ENCODE results near the gene CHTF8.
A peak's percentile ranks its signal among the peaks of the same experiment; 100 is the strongest.
"Not testable (repeated sequence)": the region's sequence is repeated elsewhere in the genome, so short reads cannot be mapped to it uniquely, and the experiment has no call there.

Gene CHTF8, protein sequence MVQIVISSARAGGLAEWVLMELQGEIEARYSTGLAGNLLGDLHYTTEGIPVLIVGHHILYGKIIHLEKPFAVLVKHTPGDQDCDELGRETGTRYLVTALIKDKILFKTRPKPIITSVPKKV

DNA sequence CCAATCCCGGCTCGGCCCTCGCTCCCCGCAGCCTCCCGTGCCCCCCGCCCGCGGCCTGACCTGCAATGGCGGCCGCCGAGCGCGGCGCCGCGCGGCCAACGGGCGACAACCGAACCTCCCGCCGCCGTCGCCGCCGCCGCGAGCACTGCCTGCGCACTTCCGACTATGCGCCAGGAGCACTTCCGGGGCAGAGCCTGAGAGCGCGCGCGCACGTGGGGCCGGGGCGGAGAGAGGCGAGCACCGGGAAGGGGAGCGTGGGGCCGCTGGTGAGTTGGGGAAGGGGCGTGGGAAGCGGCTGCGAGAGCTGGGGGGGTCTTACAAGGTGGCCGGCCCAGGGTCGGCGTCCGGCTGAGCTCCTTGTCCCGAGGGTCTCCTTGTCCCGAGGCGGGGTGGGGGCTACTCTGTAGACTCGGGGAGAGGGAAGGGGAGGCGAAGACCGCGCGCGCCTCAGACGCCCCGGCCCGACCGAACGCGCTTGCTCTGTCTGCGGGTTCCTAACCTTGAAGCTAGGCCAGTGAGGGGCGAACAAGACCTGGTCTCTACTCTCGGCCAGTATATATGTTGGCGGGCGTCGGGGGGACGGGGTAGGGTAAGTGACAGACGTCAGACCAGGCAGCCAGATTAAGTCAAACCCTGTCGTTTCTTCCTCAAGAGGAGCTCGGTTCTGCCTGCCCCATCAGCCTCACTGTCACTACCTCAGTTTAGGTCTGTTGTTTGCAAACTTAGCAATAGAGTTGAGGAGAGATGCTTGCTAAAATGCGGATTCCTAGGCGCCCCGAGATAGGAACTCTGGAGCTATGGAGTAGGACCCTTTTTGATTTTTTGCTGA, at the start of gene CHTF8, which contains the start of gene UTP4:
CHTF8 (minus strand) TSS at position 165 of the 829 bp plus-strand sequence. CDS start 11,130 bp downstream, outside the sequence.
UTP4 (plus strand) TSS at position 226 of the 829 bp plus-strand sequence. CDS start 811 bp downstream, outside the sequence.
- peak; percentile 83 for DNase-seq (ENCODE audit: low read depth)

DNA sequence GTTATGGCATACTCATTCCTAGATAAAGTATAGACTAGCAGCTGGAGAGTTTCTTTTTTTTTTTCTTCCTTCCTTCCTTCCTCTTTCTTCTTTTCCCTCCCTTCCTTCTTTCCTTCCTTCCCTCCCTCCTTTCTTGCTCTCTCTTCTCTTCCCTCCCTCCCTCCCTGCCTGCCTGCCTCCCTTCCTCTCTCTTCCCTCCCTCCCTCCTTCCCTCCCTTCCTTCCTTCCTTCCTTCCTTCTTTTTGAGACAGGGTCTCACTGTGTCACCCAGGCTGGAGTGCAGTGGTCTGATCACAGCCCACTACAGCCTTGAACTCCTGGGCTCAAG, 47.6 kb upstream of the CHTF8 start:
- DNase-seq (ENCODE audit: low read depth): no peak

DNA sequence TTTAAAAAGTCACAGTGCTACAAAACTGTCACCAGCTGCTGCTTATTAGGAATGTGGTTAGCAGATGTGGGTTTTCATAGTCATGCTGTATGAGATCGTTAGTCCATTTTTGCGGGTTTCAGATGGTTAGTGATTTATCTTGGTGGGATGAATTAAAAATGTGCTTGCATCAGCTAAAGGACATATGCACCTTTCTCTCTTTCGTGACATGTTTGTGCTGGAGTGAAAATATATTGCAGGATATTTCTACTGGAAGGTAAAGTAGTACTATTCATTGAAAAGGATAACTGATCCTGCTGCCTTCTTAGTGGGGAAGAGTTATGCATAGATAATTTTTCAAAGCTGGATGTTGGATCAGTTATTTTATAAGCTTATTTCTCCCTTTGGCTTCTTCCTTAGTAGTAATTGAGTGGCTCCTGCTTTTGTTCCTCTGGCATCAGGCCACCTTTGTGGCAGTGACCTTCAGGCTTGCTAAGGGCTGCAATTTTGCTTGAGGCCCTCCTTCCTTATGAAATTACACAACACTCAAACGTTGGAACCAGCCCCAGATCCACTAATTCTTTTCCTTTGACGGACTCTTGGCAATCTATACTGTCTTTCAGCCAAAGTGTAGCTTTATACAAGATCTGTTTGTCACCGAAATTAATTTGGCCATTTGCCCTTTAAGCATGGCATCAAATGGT, 47.1 kb upstream of the CHTF8 start:
- peak; percentile 92 for DNase-seq (ENCODE audit: low read depth)

GRCh38 chr16:69176033-69176800, 43.8 kb upstream of the CHTF8 start:
- peak; percentile 86 for DNase-seq (ENCODE audit: low read depth)

DNA sequence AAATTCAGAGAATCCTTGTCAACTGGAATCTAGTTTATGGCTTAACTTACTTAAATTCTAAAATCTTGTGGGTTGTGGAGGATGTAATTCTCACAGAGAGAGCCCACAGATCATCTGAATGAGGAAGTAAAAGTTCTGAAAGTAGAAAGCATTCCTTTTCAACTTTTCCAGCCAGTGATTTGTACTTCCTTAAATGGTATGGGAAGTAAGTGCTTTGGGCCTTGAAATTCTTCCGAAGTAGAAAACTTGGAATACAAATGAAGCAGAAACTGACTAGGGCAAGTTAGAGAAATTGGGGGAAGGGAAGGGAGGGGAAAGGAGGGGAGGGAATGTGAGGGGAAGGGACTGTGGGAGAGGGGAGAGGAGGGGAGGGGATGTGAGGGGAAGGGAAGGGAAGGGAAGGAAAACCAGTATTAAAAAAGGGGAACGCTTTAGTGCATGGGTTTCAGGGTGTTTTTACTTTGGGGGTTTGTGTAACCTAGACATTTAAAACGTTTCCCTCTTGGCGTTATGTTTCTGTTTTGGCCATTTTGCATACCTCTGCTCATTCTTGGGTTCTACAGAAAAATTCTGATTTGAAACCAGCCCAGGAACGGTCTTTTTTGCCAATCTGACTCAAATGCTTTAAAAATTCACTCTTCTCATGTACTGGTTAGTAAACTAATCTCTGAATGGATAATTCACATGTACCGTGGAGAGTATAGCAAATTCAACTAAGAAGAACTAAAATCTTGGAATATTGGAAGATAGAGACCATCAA, 39.1 kb upstream of the CHTF8 start:
- peak; percentile 85 for DNase-seq (ENCODE audit: low read depth)

- no peak for DNase-seq (ENCODE audit: low read depth)
These were observed 37.4 kb upstream of the CHTF8 start for GRCh38 chr16:69169607-69170352.

GRCh38 chr16:69169051-69169450, 36.7 kb upstream of the CHTF8 start:
- DNase-seq (ENCODE audit: low read depth): no peak

GRCh38 chr16:69166946-69167930, 34.9 kb upstream of the CHTF8 start:
- peak; percentile 57 for DNase-seq (ENCODE audit: low read depth)

GRCh38 chr16:69166221-69166833, 33.9 kb upstream of the CHTF8 start:
- peak; percentile 70 for DNase-seq (ENCODE audit: low read depth)

- DNase-seq (ENCODE audit: low read depth): no peak
These were observed 33.2 kb upstream of the CHTF8 start for GRCh38 chr16:69165584-69165983.

DNA sequence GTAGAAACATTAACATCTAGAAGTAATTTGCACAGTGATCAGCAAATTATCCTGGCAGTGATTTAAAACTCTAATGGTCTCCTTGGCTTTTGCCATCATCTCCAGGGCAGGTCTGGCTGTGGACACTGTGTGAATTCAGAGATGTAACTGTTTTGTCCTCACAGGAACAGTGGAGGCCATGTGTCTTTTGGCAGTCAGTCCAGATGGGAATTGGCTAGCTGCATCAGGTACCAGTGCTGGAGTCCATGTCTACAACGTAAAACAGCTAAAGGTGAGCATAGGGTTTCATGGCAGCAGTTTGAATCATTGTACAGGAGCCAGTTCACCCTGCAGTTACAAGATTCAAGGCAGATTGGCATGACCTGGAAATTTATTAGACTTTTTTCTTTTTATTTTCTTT, 27.8 kb upstream of the CHTF8 start:
- DNase-seq (ENCODE audit: low read depth): no peak

DNA sequence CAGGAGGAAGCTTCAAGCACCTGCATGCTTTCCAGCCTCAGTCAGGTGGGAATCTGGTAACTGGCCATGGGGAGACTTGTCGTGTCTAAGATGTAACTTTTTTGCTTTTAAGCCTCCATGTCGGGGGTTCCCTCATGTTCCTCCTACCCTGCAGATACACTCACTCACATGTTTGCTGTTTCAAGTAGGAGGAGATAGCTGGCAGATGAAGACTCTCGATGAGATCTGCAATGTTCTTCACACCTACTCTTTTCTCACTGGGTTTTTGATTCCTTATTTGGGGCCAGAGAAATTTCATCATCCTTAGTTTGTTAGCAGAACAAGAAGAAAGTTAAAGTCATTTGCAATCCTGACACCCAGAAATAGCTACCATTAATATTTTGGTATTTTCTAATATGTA, 24.8 kb upstream of the CHTF8 start:
- DNase-seq (ENCODE audit: low read depth): no peak

DNA sequence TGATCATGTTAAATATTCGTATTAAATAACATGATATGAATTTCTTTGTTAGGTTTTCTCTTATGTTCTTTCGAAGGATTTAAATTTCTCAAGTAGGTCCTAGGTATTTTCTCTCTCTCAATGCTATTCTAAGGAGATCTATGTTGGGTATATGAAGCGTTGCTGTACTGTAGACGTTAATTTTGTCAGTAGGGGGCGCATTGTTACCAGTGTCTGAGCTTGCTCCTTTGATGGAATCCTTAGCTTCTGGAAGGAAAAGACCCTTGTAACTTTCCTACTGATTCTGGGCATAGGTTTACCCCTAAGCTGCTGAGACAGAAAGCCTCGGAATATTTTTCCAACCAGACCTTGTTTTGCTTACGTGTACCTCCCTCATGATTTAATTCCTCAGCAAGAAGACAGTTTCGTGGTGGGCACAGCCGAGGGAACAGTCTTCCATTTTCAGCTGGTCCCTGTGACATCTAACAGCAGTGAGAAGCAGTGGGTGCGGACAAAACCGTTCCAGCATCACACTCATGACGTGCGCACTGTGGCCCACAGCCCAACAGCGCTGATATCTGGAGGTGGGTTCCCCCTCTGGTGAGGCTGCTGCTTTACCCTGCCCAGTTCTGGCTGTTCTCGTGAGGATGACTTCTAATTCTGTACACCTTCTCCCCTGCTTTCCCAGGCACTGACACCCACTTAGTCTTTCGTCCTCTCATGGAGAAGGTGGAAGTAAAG, 17.9 kb upstream of the CHTF8 start:
- DNase-seq (ENCODE audit: low read depth): peak; percentile 81

GRCh38 chr16:69149621-69150020, 17.2 kb upstream of the CHTF8 start:
- DNase-seq (ENCODE audit: low read depth): not testable (repeated sequence)

DNA sequence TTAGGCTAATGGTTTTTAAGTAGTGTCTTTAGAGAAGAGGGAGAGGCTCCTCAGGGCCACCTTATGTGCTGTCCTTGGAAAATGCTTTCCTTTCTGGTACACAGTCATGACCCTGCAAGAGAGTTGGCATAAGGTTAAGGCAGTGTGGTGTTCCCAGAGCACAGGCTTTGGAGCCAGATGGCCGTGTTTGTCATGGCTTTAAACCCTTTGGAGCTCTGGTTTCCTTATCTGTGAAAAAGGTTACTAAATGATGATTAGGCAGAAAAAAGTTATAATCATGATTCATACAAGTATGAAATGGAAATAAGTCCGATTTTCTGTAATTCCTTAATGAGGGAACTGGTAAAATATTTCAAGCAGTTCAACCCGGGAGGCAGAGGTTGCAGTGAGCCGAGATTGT, 13.3 kb upstream of the CHTF8 start:
- DNase-seq (ENCODE audit: low read depth): no peak

- DNase-seq (ENCODE audit: low read depth): no peak
These were observed 10.7 kb upstream of the CHTF8 start for GRCh38 chr16:69143116-69143515.

- no peak for DNase-seq (ENCODE audit: low read depth)
These were observed 9.5 kb upstream of the CHTF8 start for GRCh38 chr16:69141936-69142335.

GRCh38 chr16:69141014-69141413, 8.6 kb upstream of the CHTF8 start:
- no peak for DNase-seq (ENCODE audit: low read depth)

All from EH (cell line).